Measurements from ENCODE around the gene HBP1. TPM values are rescaled to one million over a fixed set of nuclear protein-coding genes. Genes with fewer than 3 reads are reported as not detected.

HBP1 gene, protein sequence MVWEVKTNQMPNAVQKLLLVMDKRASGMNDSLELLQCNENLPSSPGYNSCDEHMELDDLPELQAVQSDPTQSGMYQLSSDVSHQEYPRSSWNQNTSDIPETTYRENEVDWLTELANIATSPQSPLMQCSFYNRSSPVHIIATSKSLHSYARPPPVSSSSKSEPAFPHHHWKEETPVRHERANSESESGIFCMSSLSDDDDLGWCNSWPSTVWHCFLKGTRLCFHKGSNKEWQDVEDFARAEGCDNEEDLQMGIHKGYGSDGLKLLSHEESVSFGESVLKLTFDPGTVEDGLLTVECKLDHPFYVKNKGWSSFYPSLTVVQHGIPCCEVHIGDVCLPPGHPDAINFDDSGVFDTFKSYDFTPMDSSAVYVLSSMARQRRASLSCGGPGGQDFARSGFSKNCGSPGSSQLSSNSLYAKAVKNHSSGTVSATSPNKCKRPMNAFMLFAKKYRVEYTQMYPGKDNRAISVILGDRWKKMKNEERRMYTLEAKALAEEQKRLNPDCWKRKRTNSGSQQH
- 56.8 and 127 TPM in 2 replicates for total RNA-seq

GRCh38 chr7:107168233-107169119 is at the start of gene HBP1:
TSS of gene HBP1 (plus strand) at chr7:107169003. CDS start at chr7:107179894, 10,891 bp downstream.

Other genes with a start within 250 kb of the HBP1 start
- 7.9 and 9.6 TPM in 2 replicates for gene PRKAR2B, start 124.3 kb upstream of the HBP1 start, total RNA-seq

Measured in placental pericyte (primary cell).